ENCODE results near the gene PEX14.

The PEX14 gene

DNA sequence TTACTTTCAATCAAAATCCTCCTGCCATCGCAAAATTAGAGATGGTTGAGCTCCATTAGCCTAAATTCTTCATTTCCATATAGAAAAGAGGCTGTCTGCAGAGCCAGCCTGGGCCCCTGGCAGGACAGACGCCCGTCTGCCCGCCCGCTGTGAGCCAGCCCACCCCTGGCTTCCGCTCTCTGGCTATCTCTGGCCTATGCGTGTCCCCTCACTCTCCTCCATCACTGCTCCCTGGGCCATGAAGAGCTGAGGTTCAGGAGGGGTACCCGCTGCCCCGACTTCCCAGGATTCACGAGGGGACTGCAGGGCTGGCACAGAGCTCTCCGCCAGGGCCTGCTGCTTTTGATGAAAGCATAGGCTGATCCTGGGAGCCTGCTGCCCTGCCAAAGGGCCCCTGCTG is 204.1 kb downstream of the PEX14 start:
- no peak for DNase-seq (ENCODE audit: low read depth, low spot score)

DNA sequence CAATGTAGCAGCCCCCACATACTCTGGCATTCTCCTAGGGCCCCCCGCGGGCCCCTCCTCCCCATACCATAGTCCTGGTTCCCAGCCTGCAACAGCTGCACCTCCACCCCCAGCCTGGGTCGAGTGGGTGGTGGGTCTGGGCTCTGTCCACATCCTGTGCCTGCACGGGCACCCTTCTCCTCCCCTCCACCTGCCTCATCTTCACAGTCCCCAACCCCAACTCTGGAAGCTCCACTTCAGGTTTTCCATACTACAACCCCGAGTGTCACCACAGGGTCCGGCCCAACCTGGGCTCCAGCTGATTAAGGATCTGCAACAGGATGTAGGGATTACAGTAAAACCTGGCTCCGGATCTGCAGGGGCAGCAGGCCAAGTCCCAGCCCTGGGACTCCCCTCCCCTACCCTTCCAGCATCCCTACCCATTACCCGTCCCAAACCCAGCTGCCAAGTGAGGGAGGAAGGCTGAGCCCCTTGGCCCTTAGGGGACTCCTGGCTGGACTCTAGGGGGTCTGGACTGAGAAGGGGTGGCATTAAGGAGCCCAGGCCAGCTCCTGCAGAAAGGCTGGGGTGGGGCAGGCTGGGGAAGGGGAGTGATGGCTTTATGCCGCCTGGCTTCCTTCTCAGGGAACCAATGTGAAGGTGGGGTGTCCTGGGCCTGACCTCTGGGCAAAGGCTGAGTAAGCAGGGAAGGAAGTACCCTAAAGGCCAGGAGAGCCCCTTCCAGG is 204.9 kb downstream of the PEX14 start:
- DNase-seq (ENCODE audit: low read depth, low spot score), result no peak

All from activated naive CD8-positive, alpha-beta T cell treated with anti-CD3 and anti-CD28 coated beads, Interleukin-2, amount 50 U/mL, for 16 hours (primary cell).